Bronchial epithelial cell (primary cell): ENCODE measurements around the gene MICAL2. TPM values are rescaled to one million over a fixed set of nuclear protein-coding genes. Genes with fewer than 3 reads are reported as not detected.
"Not testable (repeated sequence)": the region's sequence is repeated elsewhere in the genome, so short reads cannot be mapped to it uniquely, and the experiment has no call there.

ENCODE experiments used
- DNase-seq: peaks from one replicate; pipeline ENCODE4 v3.0.0-alpha.2; 2010; ENCODE audit warnings: low read depth
- FAIRE-seq: peaks from 2 replicates; lab custom pipeline; 2011; peaks lifted over from hg19 to GRCh38; lab: Jason Lieb, UNC
- H3K27me3 ChIP-seq: 2 replicates; pipeline ENCODE4 v1.5.1; 2011; ENCODE audit warnings: low read length; ENCODE audit not compliant: control insufficient read depth, insufficient read depth
- H3K36me3 ChIP-seq: 2 replicates; pipeline ENCODE4 v1.5.1; 2011; ENCODE audit warnings: low read length; ENCODE audit not compliant: control insufficient read depth, insufficient read depth
- H3K4me3 ChIP-seq: 2 replicates; pipeline ENCODE4 v1.5.1; 2011; ENCODE audit warnings: mild to moderate bottlenecking, low read depth, low read length, control low read depth
- CTCF ChIP-seq: IDR thresholded peaks from 2 replicates; pipeline ENCODE4 v1.5.1; 2011; ENCODE audit warnings: mild to moderate bottlenecking, moderate library complexity, low read length, control low read depth, inconsistent platforms; ENCODE audit not compliant: insufficient read depth, severe bottlenecking
- total RNA-seq: library from RNA; depleted of rRNA; stranded (reverse); fragments of >200 nt; gene quantifications from 2 replicates; pipeline ENCODE4 v1.2.1, GENCODE V29; 2014

MICAL2 gene
- total RNA-seq, 1 donor from 2014 or later, result 75.0 TPM

DNA sequence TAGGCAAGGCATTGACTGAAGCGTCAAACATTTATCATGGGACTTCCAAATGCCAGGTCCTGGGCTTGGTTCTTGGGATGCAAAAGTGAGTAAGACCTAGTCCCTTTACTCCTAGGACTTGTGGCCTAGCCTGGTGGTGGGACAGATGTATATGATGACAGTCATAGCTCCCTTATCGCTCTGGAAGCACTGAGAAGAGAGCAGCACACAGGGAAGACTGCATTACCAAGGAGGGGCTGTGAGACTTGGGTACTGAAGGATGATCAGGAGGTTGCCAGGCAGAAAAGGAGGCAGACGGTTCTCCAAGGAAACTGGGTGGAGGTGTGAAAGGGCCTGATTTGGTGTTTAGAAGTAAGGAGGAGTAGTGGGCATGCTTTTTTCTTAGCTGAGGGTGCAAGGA, 32.5 kb downstream of the MICAL2 start:
- Histone ChIP-seq H3K4me3 (no peak overlapping the region), H3K36me3 (peaks cover 4% of the 10 kb centered on the region), H3K27me3 (no peaks in the 10 kb centered on the region)
- TF ChIP-seq CTCF, result no peak
- FAIRE-seq (no peak), DNase-seq (no peak)

- no peak for FAIRE-seq
Measured at GRCh38 chr11:12143461-12144258, 33.3 kb downstream of the MICAL2 start.

GRCh38 chr11:12144330-12145174, 34.2 kb downstream of the MICAL2 start:
- TF ChIP-seq CTCF, result no peak
- Histone ChIP-seq H3K4me3 (no peak overlapping the region), H3K27me3 (no peaks in the 10 kb centered on the region), H3K36me3 (peaks cover 3% of the 10 kb centered on the region)
- peak; percentile 43 for FAIRE-seq
- DNase-seq, result no peak

More at GRCh38 chr11:12143461-12144258, 33.3 kb downstream of the MICAL2 start:
- H3K27me3 ChIP-seq, result no peaks in the 10 kb centered on the region
- no peak overlapping the region for H3K4me3 ChIP-seq
- peaks cover 3% of the 10 kb centered on the region for H3K36me3 ChIP-seq
- no peak for TF ChIP-seq CTCF
- DNase-seq, result no peak

DNA sequence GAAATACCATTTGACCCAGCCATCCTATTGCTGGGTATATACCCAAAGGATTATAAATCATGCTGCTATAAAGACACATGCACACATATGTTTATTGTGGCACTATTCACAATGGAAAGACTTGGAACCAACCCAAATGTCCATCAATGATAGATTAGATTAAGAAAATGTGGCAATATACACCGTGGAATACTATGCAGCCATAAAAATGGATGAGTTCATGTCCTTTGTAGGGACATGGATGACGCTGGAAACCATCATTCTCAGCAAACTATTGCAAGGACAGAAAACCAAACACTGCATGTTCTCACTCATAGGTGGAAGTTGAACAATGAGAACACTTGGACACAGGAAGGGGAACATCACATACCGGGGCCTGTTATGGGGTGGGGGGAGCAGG, 36.3 kb downstream of the MICAL2 start:
- DNase-seq, H3K27me3 ChIP-seq, H3K4me3 ChIP-seq, H3K36me3 ChIP-seq, FAIRE-seq: not testable (repeated sequence)

DNA sequence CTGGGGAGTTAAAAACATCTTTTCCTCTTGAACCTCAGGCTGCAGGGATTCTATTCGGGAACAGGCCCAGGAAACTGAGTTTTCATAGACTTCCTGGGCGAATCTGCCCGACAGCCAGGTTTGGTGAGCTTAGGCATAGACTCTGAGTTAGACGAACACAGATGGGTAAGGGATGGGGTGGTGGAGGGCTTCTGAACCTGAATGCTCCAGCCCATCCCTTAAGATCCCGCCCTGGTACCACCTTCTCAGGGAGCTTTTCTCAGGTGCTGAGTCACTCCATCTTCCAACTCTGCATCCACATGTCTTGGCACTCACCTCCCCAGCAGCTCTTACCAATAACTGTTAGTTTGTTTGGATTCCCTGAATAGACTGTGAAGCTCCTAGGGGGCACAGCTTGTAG, 37.4 kb downstream of the MICAL2 start:
- DNase-seq (no peak), FAIRE-seq (no peak)
- no peak overlapping the region for H3K4me3 ChIP-seq
- no peaks in the 10 kb centered on the region for H3K36me3 ChIP-seq
- no peak for TF ChIP-seq CTCF
- no peaks in the 10 kb centered on the region for H3K27me3 ChIP-seq

DNA sequence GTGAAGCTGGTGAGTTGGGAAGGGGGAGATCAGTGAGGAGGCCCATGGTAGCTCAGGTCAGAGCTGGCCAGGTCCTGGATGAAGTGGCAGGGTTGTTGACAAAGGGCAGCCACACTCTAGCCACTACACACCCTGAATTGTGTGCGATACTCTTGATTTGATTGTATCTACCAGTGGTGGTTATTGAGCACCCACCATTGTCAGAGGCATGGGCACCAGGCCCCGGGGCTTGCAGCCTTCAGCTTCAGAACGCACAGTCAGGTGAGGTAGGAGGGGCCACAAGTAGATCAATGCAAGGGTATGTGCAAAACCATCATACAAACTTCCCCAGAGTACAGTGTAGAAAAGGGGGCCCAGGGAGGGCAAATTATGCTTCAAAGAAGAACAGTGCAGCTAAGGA, 38.1 kb downstream of the MICAL2 start:
- Histone ChIP-seq H3K36me3 (no peaks in the 10 kb centered on the region), H3K27me3 (no peaks in the 10 kb centered on the region), H3K4me3 (no peak overlapping the region)
- no peak for DNase-seq
- no peak for TF ChIP-seq CTCF
- no peak for FAIRE-seq
